GM19193 (cell line): ENCODE measurements around the gene PTPRN2.

Experiments used
- POLR2A ChIP-seq: IDR thresholded peaks from 4 replicates; pipeline ENCODE4 v1.6.1; 2011; ENCODE audit not compliant: insufficient read depth, insufficient read length; ENCODE audit errors: extremely low read depth

PTPRN2 gene

DNA sequence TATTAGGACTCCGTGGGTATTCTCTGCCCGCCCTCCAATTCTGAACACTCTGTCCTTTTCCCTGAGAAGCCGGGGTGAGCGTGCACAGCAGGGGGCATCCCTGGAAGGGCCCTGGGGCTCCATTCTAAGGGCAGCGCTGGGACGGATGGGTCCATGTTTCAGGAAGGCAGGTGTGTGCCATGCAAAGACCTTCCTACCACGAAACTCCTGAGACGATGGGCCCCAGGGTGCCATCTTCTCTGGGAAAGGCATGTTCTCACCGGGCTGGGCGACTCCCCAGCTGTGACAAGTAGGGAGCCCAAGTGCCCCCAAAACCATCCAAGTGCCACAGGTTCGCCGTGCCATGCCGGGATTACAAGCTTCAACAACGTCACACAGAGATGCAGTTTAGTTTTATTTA is 994.1 kb downstream of the PTPRN2 start:
- no peak for TF ChIP-seq POLR2A

DNA sequence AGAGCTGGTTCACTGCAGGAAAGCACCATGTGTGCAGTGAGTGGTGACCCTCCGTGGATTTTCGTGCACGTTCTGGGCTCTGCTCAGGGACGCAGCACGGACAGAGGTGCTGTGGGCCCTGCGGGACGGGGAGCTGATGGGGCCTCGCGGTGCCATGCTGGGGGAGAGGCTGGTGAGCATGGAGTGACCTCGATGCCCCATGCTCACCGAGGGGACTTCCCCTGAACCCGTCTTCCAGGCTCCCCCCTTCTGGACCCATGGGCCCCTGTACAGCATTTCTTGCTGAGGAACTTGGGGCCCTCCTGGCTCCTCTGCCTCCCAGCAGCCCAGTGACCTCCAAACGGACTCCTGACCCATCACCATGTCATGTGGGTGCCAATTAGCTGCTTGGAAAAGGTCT is 997.1 kb downstream of the PTPRN2 start:
- no peak for TF ChIP-seq POLR2A

- TF ChIP-seq POLR2A = no peak
Measured at GRCh38 chr7:157589680-157590079, 997.9 kb downstream of the PTPRN2 start.

DNA sequence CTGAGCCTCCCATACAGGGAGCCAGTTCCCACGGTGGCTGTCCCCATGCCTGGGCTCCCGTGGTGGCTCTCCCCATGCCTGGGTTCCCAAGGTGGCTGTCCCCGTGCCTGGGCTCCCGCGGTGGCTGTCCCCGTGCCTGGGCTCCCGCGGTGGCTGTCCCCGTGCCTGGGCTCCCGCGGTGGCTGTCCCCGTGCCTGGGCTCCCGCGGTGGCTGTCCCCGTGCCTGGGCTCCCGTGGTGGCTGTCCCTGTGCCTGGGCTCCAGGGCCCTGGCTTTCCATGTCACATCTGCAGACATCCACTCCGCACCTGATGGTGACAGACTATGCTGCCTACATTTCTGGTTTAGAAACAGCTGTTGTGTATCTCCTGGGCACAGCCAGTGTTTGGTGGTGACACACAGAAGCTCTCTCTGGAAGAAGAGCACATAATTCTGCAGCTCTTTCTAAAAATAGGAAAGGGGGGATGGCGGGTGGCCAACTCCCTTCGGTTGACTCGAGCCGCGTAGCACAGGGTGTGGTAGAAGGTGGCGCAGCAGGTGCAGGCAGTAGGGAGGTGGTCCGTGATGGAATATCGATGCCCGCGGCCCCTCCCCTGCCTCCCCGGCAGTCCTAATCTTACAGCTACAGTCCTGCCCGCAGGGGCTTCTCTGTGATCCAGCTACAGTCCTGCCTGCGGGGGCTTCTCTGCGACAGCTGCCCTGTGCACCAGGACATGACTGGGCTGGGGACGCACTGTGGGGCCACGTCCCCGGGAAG is 999.6 kb downstream of the PTPRN2 start:
- no peak for TF ChIP-seq POLR2A

GRCh38 chr7:157587051-157587804 is 1000.4 kb downstream of the PTPRN2 start:
- TF ChIP-seq POLR2A = no peak

DNA sequence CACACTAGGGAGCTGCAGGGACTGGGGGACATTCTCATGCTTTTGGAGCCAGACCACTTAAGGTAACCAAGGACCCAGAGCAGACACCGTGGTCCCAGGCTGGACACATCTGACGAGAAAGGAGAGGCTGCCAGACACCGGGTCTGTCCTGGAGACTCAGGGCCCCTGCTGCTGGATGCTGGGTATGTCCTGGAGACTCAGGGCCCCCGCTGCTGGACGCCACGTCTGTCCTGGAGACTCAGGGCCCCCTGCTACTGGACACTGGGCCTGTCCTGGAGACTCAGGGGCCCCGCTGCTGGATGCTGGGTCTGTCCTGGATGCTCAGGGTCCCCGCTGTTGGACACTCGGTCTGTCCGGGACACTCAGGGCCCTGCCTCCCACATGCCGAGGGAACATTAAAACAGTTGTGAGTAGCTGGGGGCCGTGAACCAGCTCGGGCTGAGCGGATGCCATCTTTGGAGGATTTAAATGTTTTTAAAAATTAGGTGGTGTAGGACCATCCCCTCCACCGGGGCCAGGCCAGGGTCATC is 1001.1 kb downstream of the PTPRN2 start:
- no peak for TF ChIP-seq POLR2A

DNA sequence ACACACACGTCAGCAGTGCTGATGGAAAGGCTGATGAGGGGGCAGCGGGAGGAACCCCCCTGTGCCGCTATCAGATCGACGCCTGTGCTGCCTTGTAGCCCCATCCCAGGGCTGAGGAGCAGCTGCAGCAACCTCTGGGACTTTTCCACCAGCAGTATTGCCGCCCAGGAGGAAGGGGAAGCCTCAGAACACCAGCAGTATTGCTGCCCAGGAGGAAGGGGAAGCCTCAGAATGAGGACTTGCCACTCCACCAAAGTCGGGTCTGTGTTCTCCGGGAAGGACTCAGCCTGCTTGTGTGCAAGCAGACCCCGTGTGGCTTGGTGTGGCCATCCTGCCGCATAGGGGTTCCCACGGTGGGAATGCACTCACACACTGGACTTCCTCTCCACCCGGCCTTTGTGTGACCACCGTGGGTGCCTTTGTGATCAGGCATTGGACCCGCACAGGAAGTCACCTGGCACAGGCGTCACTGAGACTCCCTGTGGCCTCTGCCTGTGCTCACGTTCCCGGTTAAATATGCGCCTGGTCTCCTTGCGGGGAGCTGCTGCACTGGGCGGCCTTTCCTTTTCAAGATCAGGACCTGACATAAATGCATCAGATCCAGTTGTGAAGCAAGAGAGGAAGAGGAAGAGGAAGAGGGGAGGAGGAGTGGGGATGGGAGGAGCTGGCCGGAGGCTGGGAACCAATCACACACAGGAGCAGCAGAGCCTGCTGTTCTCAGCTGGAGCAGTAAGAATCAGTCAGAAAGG is 1002.3 kb downstream of the PTPRN2 start:
- no peak for TF ChIP-seq POLR2A

- no peak for TF ChIP-seq POLR2A
Measured at GRCh38 chr7:157584420-157584819, 1003.2 kb downstream of the PTPRN2 start.

DNA sequence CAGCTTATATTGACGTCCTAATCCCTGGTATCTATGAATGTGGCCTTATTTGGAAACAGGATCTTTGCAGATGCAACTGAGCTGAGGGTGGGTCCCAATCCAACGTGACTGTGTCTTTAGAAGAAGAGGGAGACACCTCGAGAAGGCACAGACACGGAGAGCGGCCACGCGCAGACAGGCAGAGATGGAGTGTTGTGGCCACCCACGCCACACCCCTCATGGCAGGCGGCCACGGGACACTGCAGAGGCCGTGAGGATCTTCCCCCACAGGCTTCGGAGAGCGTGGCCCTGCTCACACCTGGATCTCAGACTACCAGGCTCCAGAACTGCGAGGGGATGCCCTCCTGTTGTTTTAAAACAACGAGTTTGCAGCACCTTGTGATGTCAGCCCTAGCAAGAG is 1005.9 kb downstream of the PTPRN2 start:
- TF ChIP-seq POLR2A = no peak

GRCh38 chr7:157580324-157580723 is 1007.3 kb downstream of the PTPRN2 start:
- TF ChIP-seq POLR2A = no peak

- TF ChIP-seq POLR2A = no peak
Measured at GRCh38 chr7:157579425-157579824, 1008.2 kb downstream of the PTPRN2 start.

GRCh38 chr7:157577796-157578339 is 1009.8 kb downstream of the PTPRN2 start:
- TF ChIP-seq POLR2A = no peak

- no peak for TF ChIP-seq POLR2A
Measured at GRCh38 chr7:157577061-157577460, 1010.6 kb downstream of the PTPRN2 start.

GRCh38 chr7:157576415-157576814 is 1011.2 kb downstream of the PTPRN2 start:
- TF ChIP-seq POLR2A = no peak

DNA sequence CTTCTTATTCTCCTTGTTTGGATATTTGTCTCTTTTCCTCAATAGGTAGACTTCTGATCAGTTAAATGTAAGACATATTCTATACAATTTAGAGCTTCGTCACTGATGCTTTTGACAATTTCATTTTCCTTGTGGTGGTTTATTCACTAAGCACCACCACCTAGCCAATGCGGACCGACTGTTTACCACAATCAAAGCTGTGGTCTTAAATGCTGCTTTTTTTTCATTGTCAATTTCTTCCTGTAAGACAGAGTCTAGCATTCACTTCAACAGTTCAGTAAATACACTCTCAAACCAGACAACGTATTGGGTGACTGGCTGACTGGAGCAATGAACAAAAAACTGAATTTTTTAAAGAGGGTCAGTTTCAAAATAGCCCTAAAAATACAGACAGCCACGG is 1011.8 kb downstream of the PTPRN2 start:
- no peak for TF ChIP-seq POLR2A
